GM12872 (cell line): ENCODE measurements around the gene FIBCD1.

Experiments
- CTCF ChIP-seq: IDR thresholded peaks from 3 replicates; pipeline ENCODE4 v1.5.1; 2011; ENCODE audit warnings: low read depth, mild to moderate bottlenecking, low read length, moderate library complexity; ENCODE audit not compliant: insufficient read depth

FIBCD1 gene

GRCh38 chr9:130985029-130985428 lies 46.0 kb upstream of the FIBCD1 start:
- TF ChIP-seq CTCF = no peak

GRCh38 chr9:130984521-130984920 lies 45.5 kb upstream of the FIBCD1 start:
- no peak for TF ChIP-seq CTCF

- no peak for TF ChIP-seq CTCF
Measured at GRCh38 chr9:130983970-130984369, 44.9 kb upstream of the FIBCD1 start.

GRCh38 chr9:130983359-130983670 lies 44.3 kb upstream of the FIBCD1 start:
- TF ChIP-seq CTCF = no peak

GRCh38 chr9:130982636-130983358 lies 43.8 kb upstream of the FIBCD1 start:
- no peak for TF ChIP-seq CTCF

GRCh38 chr9:130981756-130982137 lies 42.7 kb upstream of the FIBCD1 start:
- no peak for TF ChIP-seq CTCF

- no peak for TF ChIP-seq CTCF
Measured at GRCh38 chr9:130981002-130981755, 42.1 kb upstream of the FIBCD1 start.
